ENCODE data around the gene GEMIN5. TPM values are rescaled to one million over a fixed set of nuclear protein-coding genes. Genes with fewer than 3 reads are reported as not detected.
A peak's percentile ranks its signal among the peaks of the same experiment; 100 is the strongest.

GEMIN5 gene
- polyA plus RNA-seq, 3 donors: 2.0 to 3.8 (median 2.2) TPM

GRCh38 chr5:154860123-154860522 is 77.9 kb downstream of the GEMIN5 start:
- Mint-ChIP-seq H3K4me1 (peaks cover 54% of the 10 kb centered on the region), H3K36me3 (peaks cover 9 to 24% of the 10 kb centered on the region in 2 donors), H3K9me3 (peaks cover 0 to 2% (median 0%) of the 10 kb centered on the region in 7 donors), H3K4me3 (peak overlapping the region; percentile 77 to 96), H3K27me3 (ENCODE audit: low read depth in 3 of 3) (peaks cover 0 to 4% (median 2%) of the 10 kb centered on the region in 3 donors), H3K27ac (peak overlapping the region; percentile 93 to 99 (median 99))
- no peak for TF ChIP-seq CTCF (IDR thresholded peaks at IDR 0.05)
- H3K9ac ChIP-seq (ENCODE audit: insufficient read depth, low read length, poor library complexity, severe bottlenecking): peak overlapping the region; percentile 90
- H3K4me1 ChIP-seq (ENCODE audit: control insufficient read depth in 1 of 2, insufficient read depth in 2 of 2, low read length in 2 of 2): peaks cover 46 to 66% of the 10 kb centered on the region in 2 donors
- H3K4me3 ChIP-seq (replicated peaks in 1 of 3; ENCODE audit: low read depth in 2 of 3, low read length in 3 of 3): peak overlapping the region; percentile 87 to 96 (median 89)
- H3K4me2 ChIP-seq (replicated peaks; ENCODE audit: extremely low read depth, low read length, poor library complexity, severe bottlenecking): peak overlapping the region; percentile 87
- H3K27ac ChIP-seq (ENCODE audit: low read depth in 1 of 2, low read length in 2 of 2): peak overlapping the region; percentile 69 to 96
- peaks cover 53% of the 10 kb centered on the region for H4K20me1 ChIP-seq (ENCODE audit: insufficient read depth, low read length)
- DNase-seq: peak; percentile 34 to 65 (median 55)
- H2AFZ ChIP-seq (ENCODE audit: insufficient read depth, low read depth, low read length, poor library complexity, severe bottlenecking): no peak overlapping the region
- peaks cover 11 to 22% of the 10 kb centered on the region in 2 donors for H3K36me3 ChIP-seq (replicated peaks in 1 of 2; ENCODE audit: control insufficient read depth in 1 of 2, insufficient read depth in 2 of 2, low read length in 2 of 2)
- H3K27me3 ChIP-seq (ENCODE audit: control insufficient read depth in 2 of 2, insufficient read depth in 2 of 2, low read length in 2 of 2): no peaks in the 10 kb centered on the region
- peaks cover 66% of the 10 kb centered on the region for H3K79me2 ChIP-seq (ENCODE audit: insufficient read depth, low read length)
- WGBS (ENCODE audit: insufficient coverage): 33% methylated on average over 5 of the region's 5 CpGs
- intact Hi-C loops (cut with micrococcal nuclease): loop anchor here in 1 of 2 donors (10.0 kb wide), 1 partner anchor 205 kb away; no protein-coding TSS in a partner anchor
- no peaks in the 10 kb centered on the region for H3K9me3 ChIP-seq (replicated peaks in 1 of 2; ENCODE audit: control insufficient read depth in 1 of 2, insufficient read depth in 1 of 2, low read length in 2 of 2)

- H4K20me1 ChIP-seq (ENCODE audit: insufficient read depth, low read length): peaks cover 44% of the 10 kb centered on the region
- peak overlapping the region; percentile 90 for H3K9ac ChIP-seq (ENCODE audit: insufficient read depth, low read length, poor library complexity, severe bottlenecking)
- no peaks in the 10 kb centered on the region for H3K27me3 ChIP-seq (ENCODE audit: control insufficient read depth in 2 of 2, insufficient read depth in 2 of 2, low read length in 2 of 2)
- no peaks in the 10 kb centered on the region for H3K9me3 ChIP-seq (replicated peaks in 1 of 2; ENCODE audit: control insufficient read depth in 1 of 2, insufficient read depth in 1 of 2, low read length in 2 of 2)
- peaks cover 46 to 66% of the 10 kb centered on the region in 2 donors for H3K4me1 ChIP-seq (ENCODE audit: control insufficient read depth in 1 of 2, insufficient read depth in 2 of 2, low read length in 2 of 2)
- Mint-ChIP-seq H3K4me1 (peaks cover 54% of the 10 kb centered on the region), H3K4me3 (peak overlapping the region; percentile 77 to 96), H3K27me3 (ENCODE audit: low read depth in 3 of 3) (peaks cover 0 to 4% (median 2%) of the 10 kb centered on the region in 3 donors), H3K27ac (peak overlapping the region; percentile 93 to 99 (median 99)), H3K9me3 (peaks cover 0 to 2% (median 0%) of the 10 kb centered on the region in 7 donors), H3K36me3 (peaks cover 5 to 15% of the 10 kb centered on the region in 2 donors)
- H3K36me3 ChIP-seq (replicated peaks in 1 of 2; ENCODE audit: control insufficient read depth in 1 of 2, insufficient read depth in 2 of 2, low read length in 2 of 2): peaks cover 3 to 13% of the 10 kb centered on the region in 2 donors
- WGBS (ENCODE audit: insufficient coverage): 0% methylated on average over 3 of the region's 26 CpGs
- DNase-seq: peak; percentile 59 to 76 (median 70)
- intact Hi-C loops (cut with micrococcal nuclease): loop anchor here (2.0 to 10.0 kb wide), 6 partner anchors 78 to 412 kb away; partner anchors contain the start of genes GEMIN5 (in 1 of the 2), MRPL22 (in 1 of the 2) and SAP30L (in 1 of the 2)
- peak overlapping the region; percentile 90 for H2AFZ ChIP-seq (ENCODE audit: insufficient read depth, low read depth, low read length, poor library complexity, severe bottlenecking)
- H3K4me2 ChIP-seq (replicated peaks; ENCODE audit: extremely low read depth, low read length, poor library complexity, severe bottlenecking): peak overlapping the region; percentile 87
- no peak for TF ChIP-seq CTCF (IDR thresholded peaks at IDR 0.05)
- H3K27ac ChIP-seq (ENCODE audit: low read depth in 1 of 2, low read length in 2 of 2): peak overlapping the region; percentile 96 to 98
- H3K4me3 ChIP-seq (replicated peaks in 1 of 3; ENCODE audit: low read depth in 2 of 3, low read length in 3 of 3): peak overlapping the region; percentile 87 to 96 (median 89)
- H3K79me2 ChIP-seq (ENCODE audit: insufficient read depth, low read length): peaks cover 57% of the 10 kb centered on the region
Measured at GRCh38 chr5:154858972-154859871, 78.8 kb downstream of the GEMIN5 start.

Data from CD14-positive monocyte (primary cell).